GM19372 (cell line): Measurements from ENCODE around the gene DYNLT2.

Experiments used
- ATAC-seq: cut with Tn5 transposase; IDR thresholded peaks from one replicate; pipeline ENCODE4 v1.9.1; 2021; ENCODE audit warnings: mild to moderate bottlenecking, low read depth, moderate library complexity; ENCODE audit not compliant: unreplicated experiment

DYNLT2 gene, protein sequence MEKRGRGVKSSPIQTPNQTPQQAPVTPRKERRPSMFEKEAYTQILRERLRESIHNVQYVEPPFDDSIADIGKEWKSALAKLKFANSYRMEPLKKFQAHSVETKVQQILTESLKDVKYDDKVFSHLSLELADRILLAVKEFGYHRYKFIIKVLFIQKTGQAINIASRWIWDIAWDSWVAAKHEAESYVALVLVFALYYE

GRCh38 chr6:169751242-169752073 lies at the start of gene DYNLT2, which contains the start of gene ERMARD:
Gene DYNLT2 (minus strand): TSS chr6:169751572. CDS start chr6:169751458, 114 bp downstream.
Gene ERMARD (plus strand): TSS chr6:169751622. CDS start chr6:169751658, 36 bp downstream.
- peak; percentile 95 for ATAC-seq

DNA sequence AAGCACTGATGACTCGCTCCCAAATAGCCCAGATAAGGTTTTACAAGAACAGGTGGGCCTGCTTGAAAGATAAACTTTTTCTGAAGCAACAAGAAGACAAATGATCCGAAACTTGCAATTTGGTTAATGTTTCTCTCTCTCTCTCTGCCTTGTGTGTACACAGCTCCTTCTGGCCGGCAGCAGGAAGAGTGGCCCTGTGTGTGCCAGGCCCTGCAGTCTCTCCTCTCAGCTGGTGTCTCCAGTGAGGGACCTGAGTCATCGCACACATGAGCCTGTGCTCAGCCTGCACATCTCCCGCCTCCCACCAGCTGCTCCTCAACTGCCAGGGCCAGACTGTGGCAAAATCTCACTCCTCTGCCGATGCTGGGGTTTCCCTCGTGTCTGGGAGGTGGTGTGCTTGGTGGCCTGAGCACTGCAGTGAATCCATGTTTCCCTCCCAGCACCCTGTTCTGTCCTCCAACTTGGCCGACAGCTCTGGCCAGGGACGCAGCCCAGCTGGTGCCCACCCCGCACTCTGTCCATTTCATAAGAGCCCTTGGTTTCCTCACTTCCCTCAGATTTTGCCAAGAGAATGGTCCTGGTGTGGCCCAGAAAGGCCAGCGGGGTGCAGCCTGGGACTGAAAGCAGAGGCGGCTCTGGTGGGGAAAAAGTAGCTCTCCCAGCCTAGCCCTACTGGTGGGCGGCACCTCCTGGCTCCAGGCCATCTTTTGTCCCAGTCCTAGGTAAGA lies 49.5 kb upstream of the DYNLT2 start:
- no peak for ATAC-seq

GRCh38 chr6:169800116-169800667 lies 48.8 kb upstream of the DYNLT2 start:
- ATAC-seq, result no peak

- no peak for ATAC-seq
Measured at GRCh38 chr6:169799474-169799926, 48.1 kb upstream of the DYNLT2 start.

GRCh38 chr6:169798764-169799473 lies 47.5 kb upstream of the DYNLT2 start:
- no peak for ATAC-seq

GRCh38 chr6:169795196-169795595 lies 43.8 kb upstream of the DYNLT2 start:
- no peak for ATAC-seq

DNA sequence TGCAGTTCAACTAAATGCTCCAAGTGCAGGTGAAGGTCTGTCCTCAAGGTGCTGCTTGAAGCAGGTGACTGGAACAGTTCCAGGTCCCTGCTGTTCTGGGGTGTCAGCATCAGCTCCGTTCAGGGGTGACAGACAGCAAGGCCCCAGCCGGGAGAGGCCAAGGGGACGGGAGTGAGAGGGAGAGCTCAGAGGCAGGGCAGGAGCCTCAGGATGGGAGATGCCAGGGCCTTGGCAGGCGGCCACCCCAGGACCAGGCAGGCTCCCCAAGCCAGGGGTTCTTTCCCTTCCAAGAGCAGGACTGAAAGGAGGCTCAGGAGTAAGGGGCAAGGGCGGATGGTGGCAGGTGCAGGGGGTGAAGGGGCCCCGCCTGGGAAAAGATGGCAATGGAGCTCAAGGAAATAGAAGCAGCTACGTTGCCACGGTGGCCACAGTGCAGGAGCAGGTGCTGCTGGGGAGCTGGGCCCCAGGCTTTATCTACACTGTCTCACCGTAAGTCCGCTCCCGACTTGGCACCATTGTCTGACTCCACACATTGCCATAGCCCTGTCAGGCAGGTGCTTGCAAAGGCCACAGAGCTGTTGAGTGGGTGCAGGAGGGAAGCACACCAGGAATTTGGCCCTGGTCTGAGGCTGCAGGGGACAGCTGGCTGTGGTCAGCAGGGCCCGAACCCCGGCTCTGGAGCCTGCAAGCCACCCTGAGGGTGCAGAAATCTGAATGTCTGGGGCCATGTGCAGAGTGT lies 43.1 kb upstream of the DYNLT2 start:
- no peak for ATAC-seq

DNA sequence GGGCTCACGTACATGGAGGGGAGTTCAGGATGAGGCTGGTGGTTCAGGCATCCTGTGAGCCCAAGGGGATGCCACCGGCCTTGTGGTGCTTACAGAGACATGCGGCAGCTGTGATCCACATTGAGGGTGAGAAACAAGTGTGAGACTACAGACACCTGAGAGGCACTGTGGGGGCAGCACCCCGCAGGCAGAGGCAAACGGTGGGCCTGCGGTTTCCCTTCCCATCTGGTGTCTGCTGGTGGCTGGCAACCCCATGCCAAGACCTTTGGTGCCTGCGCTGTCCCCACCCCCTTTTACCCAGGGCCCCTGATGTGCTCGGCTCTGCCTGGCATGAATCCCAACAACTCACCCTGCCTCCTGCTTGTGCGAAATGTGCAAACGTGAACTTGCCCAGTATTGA lies 42.0 kb upstream of the DYNLT2 start:
- no peak for ATAC-seq

- no peak for ATAC-seq
Measured at GRCh38 chr6:169792306-169793015, 41.1 kb upstream of the DYNLT2 start.

GRCh38 chr6:169791721-169792131 lies 40.4 kb upstream of the DYNLT2 start:
- ATAC-seq, result no peak

DNA sequence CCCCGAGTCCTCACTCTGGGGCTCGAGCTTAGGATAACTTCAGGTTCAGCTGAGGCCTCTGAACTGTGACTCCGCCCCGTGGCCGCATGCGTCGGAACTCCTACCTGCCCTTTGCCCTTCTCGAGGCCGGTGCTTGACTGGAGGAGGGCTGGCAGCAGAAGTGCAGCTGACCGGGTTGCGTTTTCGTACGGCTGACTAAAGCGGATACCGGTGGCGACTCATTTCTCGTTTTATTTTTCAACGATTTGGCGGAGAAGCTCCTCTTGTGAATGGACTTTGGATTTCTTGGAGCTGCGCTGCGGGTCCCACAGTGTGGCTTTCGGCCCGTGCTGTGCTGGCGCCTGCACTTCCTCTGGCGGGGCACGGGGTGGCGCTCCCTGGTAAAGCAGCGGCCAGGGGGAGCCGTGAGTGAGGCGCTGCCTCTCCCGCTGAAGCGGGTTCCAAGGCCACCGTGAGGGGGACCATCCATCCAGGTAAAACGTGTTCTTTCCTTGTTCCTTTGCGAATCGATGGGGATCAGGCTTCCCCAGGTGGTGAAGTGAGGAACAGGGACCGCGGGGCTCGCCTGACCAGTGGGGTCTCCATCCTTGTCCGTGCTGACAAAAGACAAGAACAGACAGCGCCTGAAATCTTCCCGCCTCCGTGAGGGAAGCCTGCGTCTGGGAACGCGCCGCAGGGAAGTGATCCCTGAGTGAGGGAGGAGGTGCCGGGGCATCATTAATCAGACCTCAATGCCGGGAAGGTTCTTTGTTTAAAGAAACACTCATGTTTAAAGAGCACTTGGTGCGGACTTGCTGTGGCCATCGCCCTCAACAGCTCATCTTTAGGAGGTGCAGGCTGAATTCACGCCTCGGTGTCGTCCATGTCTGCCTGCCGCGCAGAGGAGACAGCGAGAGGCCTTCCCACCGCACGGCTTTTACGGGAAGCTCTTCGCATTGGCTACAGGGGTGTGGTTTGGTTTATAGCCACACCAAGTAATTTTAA lies 38.9 kb upstream of the DYNLT2 start:
- peak; percentile 92 for ATAC-seq

DNA sequence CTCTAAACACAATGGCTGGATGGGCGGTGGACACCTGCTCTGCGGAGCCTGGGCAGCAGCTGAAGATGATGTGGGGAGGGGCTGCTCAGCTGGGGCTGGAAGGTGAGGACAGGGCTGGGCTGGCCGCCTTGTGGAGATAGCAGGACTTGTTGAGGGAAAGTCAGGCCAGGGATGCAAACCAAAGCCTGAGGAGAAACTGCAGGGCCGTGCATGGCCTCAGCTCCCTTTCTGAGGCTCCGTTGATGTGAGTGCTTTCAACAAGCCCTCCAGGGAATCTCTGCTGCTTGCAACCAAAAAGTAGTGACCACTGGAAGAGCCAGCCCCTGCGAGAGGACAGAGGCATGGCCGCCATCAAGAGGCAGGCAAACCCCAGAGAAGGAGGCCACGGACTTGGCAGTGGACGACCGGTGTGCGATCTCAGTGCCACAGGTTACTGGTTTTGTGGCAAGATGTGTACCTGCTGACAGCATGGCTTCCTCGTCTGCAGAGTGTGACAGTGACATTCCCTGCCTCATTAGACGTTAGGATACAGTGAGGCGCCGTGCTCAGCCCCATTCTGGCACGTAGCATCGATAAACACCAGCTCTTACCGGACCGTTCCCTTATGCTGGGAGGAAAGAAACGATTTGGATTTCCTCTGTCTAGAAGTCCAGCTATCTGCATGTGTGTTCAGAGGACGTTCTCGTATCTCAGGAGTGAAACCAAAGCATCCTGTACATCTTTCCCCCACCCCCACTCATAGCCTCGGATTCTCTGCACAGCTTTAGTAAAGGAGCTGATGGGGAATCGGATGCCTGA lies 38.0 kb upstream of the DYNLT2 start:
- no peak for ATAC-seq

DNA sequence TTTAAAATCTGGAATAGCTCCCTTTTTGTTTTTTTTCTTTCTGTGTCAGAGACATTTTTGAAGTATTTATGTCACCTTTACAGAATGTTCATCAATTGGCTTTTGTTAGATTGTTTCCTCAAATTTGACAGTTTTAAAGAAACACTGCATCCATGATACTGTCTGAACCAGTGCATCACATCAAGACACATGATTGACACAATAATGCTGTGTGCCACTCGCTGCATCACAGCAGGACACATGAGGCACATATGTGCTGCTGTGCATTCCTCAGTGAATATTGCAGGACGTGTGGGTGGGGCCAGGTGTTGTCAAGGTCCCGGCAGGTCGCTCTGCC lies 37.4 kb upstream of the DYNLT2 start:
- no peak for ATAC-seq

GRCh38 chr6:169787797-169788196 lies 36.4 kb upstream of the DYNLT2 start:
- ATAC-seq, result no peak

GRCh38 chr6:169786349-169786748 lies 35.0 kb upstream of the DYNLT2 start:
- ATAC-seq, result no peak

DNA sequence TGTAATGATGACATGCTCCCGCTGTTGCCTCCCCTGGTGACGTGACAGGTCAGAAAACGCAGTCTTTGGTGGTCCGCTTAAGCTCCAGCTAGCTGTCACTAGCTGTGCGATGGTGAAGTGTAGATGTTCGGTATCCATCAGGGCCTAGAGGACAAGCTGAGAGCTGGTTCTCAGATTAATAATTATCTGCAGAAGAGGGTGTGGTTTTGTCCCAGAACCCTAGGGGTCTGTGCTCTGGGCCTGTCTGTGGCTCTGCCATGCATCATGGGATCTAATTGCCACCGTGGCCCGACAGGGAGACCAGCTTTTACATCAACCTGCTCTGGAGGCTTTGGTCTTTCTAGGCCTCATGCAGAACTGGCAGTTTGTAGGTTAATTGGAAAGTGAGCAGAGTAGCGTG lies 34.2 kb upstream of the DYNLT2 start:
- ATAC-seq, result no peak

GRCh38 chr6:169784821-169785340 lies 33.5 kb upstream of the DYNLT2 start:
- no peak for ATAC-seq
